HG03575 (cell line): ENCODE data around the gene FAM120B.

Source experiments
- ATAC-seq: cut with Tn5 transposase; IDR thresholded peaks from one replicate; pipeline ENCODE4 v1.9.1; 2021; ENCODE audit not compliant: unreplicated experiment, insufficient number of reproducible peaks, low FRiP score; ENCODE audit errors: extremely low read depth

FAM120B gene

DNA sequence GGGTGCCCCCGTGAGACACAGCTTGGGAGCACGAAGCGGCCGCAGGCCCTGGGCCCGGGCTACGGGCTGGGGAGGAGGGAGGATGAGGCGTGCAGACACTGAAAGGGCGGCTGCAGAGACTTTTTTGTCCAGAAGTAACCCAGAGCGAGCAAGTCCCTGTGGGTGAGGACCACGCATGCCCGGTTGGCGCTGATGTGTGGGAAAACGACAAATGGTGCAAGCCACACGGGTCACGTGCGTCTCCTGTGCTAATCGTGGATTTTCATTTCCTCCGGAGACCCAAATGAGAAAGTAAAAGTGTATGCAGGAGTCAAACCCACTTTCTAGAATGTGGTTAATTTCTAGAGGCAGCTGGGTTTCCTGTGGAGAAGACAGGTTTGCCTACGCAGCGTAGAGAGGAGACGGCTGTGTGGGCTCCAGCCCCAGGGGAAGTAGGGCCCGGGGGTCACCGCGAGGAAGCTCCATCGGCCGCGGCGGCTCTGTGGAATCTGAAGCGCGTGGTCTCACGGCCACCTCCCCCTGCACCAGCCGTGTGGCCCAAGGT lies 34.7 kb upstream of the FAM120B start:
- peak; percentile 82 for ATAC-seq

DNA sequence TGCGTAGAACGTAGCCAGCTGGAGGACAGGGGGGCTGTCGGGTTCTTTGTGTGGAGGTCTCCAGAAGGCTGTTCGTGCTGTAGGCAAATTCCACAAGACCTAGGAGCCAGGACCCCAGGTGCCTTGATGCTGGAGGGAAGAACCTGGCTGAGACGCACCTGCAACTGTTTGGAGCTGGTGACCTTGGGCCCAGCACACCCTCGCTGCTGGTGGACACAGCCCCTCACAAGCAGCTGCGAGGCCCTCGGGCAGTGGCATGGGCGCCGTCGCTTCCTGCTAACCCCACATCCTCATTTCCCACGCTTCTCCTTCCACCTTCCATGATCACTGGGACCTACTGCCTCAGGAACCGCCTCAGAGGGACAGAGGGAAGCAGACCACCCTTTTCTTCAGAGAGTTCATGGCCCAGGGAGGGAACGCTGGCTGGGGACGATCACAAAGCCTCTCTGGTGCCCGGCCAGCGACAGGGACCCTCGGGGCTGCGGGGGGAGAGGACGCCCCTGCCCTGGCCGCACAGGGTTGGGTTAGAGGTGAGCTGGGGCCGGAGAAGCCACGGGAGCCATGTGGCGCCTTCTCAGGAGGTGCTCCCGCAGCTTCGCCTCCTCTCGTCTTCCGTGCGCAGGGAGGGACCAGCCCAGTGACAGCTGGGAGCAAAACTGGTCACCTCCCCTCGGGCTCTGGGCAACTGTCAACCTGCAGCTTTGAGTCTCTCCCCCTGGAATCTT lies 34.1 kb upstream of the FAM120B start:
- ATAC-seq = no peak

DNA sequence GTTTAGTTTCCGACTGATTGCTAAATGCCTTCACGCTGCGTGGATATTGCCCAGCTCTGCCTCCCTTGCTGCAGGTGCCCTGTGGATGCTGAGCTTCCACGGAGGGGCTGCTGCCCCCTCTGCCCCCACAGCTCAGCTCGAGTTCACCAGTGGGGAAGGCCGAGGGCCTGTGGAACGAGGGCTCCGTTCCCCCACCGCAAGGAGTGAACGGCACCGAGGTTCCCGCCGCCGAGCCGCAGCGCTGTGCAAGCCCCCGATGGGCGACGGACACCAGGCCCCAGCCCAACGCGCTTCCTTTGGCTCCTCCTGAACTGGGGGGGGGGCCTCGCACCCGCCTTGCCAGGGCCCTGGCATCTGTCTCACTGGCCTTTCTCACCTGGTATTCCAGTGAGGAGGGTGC lies 33.4 kb upstream of the FAM120B start:
- ATAC-seq = no peak

DNA sequence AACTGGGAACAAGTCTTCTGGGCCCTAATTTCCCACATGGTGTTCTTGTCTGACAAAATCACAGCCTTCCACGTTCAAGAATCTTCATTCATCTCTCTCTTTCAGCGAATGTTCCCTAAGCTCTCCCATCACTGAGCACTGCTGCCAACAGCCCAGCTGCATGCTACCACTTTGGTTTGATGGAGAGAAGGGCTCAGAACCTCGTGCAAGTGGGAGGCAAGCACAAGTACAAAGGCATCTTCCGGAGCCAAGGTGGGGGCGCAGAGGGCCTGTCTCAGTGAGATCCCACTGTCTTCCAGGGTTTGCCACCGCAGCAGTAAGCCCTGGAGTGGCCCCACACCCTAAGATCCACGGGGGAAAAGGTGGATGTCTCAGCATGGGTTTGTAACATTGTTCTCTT lies 32.9 kb upstream of the FAM120B start:
- no peak for ATAC-seq

DNA sequence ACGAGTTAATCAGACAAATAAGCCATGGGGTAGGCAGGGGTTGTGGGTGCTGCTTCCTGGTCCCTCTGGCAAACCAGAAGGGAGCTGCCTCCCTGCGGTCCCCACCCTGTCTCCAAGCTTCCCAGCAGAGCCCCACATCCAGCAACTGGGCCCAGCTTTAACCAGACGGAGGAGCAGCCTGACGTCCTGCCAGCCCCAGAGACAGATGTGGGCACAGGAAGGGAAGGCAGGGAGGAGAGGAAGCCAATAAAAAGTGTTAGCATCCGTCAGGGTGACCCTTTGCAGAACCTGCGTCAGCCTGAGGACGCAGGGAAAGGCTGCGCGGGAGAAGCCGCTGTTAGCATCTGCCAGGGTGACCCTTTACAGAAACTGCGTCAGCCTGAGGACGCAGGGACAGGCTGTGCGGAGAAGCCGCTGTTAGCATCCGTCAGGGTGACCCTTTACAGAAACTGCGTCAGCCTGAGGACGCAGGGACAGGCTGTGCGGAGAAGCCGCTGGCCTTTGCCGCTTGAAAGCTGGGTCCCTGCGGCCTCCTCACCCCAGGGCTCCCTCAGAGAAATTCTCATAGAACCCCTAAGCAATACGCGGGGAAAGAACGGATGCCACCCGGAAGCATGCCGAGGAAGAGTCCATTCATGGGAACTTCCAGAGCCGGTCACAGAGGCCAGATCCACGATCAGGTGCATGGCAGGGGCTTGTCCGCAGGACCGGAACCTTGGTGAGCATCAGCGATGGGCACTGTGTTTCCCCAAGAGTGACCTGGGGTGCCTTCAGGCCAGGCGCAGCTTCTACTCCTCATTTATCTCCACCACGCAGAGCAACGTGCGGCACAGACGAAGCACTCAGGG lies 31.6 kb upstream of the FAM120B start:
- no peak for ATAC-seq

DNA sequence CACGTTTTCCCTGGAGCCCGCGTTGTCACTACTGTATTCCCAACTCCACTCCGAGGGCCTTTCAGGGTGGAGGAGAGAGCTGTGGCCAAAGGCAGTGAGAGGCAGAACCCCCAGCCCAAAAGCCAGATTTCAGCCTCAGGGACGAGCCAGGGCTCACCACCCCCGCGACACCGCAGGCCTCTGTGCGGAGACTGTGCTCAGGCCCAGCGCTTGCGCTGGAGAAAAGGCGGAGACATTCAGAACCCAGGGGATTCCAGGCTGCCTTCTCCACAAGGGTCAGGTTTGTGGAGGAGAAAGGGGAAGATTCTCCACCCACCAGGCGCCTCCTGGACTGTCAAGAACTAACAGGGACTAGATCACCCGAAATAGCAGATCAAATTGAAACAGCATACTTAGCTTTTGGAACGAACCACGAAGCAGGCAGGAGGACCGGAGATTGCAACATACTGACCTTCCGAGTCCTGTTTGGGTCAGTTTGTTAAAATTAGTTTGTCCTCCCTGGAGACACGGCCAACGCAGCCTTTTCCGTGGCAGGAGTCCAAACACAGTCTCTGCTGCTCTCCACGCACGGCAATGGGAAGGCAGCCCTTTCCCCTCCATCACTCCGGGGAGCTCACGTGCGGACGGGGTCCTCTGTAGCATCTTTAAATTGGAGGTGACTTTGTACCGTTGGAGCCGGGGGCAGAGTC lies 30.0 kb upstream of the FAM120B start:
- no peak for ATAC-seq

DNA sequence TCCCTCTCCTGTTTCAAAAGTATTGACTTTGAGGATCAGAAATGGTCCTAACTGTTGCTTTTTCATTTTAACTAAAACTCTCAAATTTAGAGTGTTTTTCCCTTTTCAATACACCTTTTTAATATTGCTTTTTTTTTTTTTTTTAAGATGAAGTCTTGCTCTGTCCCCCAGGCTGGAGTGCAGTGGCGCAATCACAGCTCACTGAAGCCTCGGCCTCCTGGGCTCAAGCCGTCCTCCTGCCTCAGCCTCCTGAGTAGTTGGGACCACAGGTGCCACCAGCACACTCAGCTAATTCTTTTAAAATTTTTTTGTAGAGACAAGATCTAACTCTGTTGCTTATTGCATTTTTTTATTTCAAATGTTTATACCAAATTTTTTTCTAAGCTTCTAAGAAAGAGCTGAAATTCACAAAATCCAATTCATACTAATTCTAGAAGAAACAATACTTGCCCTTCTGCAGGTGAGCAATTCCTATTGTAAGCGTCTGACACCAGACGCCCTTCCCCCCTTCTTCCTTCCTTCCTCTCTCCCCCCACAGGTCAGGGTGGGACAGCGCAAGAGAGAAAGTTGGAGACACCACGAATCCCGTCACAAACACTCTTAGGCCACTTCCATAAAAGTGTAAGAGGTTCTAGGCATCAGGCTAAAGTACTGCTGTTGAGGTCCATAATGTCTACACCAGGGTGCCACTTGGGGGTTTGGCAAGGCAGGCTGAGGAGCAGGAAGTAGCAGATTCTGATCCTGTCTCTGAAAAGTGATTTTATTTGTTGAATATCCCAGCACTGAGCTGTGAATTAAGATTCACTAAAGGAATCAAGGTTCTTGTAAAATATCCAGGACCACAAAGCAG lies 28.4 kb upstream of the FAM120B start:
- no peak for ATAC-seq

DNA sequence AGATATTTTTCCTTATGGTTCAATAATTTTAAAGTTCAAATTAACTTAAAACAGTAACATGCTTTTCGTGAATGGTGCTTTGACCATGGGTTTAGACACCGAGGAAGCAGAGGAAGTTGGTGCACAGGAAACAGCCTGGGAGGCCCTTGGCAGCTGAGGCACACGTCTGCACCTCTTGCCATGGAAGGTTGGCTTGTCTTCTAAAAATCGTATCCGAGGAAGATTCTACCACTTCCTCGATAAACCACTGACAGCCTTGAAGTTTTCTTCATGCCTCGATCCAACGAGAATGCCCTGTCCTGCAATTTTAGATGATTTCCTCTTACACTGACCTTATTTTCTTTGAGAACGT lies 27.8 kb upstream of the FAM120B start:
- ATAC-seq = no peak

DNA sequence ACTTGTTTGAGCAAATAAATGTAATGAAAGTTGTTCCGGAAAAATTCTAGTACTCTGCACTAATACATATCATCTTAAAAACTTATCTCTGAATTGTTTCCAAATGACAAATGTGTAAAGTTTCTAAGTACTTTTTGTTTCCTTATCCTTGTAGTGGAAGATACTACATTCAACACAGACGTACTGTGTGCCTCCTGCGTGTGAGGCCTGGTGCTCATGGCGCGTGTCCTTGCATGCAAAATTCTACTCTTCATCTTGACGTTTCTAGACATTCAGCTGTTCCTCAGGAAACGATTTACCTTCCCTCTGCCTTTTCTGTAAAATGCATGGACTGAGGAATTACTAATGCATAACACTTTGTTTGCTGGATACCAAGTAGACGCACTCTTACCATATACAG lies 27.1 kb upstream of the FAM120B start:
- ATAC-seq = no peak

DNA sequence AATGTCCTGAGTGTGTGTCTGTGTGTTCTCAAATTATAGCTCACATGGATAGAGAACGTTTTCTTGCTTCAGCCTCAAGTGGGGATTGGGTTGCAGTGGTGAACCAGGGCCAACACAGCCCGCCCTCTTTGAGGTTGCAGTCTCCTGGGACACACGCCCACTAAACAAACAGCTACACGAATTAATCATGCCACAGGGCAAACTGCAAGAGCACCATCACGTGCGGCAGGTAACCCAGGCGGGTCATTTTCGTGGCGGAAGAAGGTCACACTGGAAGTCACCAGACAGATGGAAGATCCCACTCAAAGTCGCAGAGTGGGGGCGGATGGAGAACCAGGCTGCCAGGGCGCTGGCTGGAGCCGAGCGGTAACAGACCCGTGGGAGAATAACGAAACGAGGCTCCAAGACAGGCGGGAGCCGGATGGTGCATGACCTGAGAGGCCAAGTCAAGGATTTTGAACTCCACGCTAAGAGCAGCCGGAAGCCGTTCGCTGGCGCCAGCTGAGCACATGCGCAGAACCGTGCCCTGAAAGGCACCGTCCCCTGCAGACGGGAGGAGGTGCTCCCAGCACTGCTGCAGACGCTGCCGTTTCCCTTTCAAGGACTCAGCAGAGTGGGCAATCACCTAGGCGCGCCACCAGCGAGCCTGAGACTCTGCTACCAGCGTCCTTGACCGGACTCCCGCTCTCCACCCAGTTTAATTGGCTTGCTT lies 26.4 kb upstream of the FAM120B start:
- no peak for ATAC-seq

DNA sequence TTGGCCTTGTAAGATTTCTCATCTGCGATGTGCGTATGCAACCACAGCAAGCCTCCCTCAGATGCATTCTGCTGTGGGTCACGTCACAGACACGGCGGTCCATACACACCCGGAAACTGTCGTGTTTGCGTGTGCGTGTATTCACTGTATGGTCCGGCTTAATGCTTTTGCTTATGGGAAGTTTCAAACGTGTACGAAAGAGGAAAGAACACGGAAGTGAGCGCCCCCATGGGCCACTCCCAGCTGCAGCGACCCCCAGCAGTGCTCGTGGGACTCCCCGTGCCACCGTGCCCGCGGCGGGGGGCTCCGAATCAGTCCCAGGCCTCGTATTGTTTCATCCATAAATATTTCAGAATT lies 25.9 kb upstream of the FAM120B start:
- ATAC-seq = no peak

DNA sequence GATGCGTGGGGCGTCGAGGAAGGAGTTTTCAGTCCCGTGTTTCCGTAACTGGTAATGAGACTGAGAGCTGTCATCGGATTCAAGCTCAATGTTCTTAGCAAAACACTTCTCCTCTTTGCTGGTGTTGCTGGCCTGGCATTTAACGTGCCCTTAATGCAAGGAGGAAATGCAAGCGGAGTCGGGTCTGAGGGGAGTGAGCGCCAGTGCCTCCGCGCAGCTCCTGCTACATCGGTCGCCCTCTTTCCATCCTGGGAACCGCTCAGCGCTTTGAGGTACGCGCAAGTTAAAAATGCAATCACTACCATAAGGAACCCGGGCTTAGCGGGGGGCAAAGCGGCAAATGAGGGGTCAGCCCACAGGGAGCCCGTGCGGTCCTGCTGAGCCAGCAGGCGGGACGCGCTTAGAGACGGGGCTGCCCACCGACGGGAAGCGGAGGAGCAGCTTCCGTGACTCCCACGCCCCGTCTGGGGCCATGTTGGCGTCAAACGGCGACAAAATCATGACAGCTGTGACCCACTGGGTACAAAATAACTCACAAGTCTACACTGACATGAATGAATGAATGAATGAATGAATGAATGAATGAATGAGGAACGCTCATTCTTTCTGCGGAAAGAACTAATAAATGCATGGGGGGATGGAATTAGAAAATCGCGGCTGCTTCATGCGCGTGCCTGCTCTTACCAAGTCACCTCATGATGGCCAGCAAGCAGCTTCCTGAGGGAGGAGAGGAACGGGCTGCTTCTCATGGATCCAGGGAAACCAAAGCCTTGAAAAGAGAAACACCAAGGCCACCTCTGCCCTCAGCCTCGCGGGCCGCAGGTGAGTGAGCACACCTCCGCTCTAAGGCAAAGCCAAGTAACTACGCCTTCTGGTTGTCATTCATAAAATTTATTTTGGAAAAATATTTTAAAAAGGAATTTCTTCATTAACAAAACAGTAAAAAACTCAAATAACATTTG lies 24.9 kb upstream of the FAM120B start:
- no peak for ATAC-seq

DNA sequence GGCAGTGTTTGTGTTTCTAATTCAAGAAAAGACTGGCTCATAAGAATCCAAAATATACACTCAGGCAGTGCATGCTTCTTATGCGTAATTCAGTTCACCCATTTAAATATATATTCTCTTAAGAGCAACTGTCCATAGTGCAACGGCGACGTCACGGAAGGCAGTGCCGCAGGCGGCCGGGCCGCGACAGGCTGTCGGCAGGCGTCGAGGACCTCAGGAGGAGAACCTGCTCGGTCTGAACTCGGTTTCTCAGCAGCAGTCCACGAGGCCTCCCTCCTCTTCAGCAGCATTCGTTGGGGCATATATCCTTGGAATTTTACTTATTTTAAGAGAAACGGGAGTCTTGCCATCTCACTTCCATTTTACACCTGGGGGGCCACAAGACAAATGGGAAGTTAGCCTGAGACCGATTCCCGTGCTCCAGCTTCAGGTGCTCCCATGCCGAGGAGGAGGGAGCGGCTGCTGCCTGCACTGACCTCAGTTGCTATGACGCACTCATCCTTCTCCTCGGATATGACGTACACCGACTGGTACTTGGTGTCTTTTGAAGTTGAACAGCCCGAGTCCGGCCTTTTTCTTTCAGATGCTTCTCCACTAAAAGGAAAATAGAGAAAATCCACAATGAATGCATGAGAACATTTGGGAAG lies 23.9 kb upstream of the FAM120B start:
- ATAC-seq = no peak

DNA sequence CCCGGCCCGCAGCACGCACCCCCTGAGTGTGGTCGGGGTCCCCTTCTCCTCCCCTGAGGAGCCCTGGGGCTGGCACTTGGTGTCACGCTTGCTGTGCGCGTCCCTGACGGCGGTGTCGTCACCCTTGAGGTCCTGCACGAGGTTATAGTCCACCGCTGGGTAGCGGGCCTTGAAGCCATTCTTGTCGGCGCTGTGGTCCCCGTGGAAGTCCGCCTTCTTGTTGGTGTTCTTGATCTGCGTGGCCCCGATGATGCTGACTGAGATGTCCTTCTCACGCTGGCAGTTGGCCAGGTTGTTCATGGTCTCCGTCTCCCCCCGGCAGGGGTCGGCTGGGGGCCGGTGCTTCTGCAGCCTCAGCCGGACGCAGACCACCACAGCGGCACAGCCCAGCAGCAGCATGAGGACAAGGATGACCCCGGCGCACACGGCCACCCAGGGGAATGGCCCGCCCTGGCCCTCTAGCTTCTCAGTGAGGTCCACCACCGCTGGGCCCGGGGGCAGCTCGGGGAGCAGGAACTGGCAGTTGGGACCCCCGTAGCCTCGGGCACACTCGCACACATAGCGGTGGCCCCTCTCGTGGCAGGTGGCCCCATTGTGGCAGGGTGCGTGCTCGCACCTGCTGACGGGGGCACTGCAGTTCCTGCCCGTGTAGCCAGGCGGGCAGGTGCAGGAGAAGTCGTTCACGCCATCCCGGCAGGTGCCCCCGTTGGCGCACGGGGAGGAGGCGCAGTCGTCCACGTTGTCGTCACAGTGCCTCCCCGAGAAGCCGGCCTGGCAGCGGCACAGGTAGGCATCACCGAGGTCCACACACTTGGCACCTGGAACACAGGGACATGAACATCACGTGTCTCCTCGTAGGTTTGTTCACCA lies 23.1 kb upstream of the FAM120B start:
- no peak for ATAC-seq

DNA sequence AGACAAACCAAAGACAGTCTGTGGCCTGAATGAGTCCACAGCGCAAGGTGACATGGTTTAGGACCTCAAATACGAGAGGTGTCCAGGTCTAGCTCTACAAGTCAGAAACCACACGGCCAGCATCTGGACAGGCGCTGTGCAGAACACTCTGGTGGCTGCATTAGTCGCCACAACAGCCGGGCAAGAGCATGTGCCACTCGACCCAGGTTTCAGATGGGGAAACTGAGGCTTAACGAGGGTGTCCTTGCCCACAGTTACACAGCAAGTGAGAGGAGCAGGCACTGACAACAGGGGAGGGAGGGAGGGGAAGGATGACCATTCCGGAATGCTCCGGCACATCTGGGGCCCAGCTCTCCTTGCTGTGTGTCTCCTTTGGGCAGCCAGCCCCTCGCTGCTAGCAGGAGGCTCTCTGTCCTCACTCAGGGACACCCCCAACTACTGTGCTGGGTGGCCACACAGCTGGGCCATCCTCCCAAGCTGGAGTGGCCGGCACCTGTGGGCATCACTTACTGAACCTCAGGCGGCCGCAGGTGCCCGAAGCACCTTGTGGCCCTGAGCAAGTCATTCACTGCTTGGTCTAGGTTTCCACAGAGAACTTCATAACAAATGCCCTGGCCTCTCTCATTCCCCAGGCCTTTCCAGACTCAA lies 22.3 kb upstream of the FAM120B start:
- no peak for ATAC-seq
